ENCODE results near the gene RPL36A.

DNA sequence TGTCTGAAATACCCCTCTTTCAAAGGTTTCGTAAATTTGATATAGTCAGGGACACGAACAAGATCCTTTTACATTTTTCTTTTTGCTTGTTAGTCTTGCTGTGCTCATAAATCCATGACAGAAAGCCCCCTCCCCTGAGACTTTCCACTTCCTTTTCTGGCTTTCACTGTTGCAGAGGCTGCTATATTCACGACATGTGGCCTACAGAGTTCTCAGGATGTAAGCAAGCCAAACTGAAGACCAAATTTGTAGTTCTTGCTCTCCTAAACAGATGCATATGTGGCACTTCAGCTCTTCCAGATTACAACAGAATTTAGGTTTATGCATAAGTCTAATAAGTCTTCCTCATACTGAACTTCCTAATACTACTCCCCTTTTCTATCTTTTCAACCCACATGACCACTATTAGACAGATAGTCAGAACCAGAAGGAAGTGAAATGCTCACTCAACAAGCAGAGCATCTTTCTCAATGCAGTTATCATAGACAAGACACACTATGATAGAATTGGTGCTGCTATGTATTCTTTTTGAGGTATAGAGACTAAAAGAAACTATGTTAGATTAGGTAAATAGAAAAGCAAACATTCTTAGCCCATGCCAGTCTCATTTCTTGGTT, 19.8 kb upstream of the RPL36A start:
- TF ChIP-seq CBX3 (IDR thresholded peaks at IDR 0.05; ENCODE audit: borderline replicate concordance, low read depth), result no peak
- no peak for TF ChIP-seq RAD21 (IDR thresholded peaks at IDR 0.05; ENCODE audit: insufficient read depth, low read depth, low read length)
- TF ChIP-seq, protein P1, sequence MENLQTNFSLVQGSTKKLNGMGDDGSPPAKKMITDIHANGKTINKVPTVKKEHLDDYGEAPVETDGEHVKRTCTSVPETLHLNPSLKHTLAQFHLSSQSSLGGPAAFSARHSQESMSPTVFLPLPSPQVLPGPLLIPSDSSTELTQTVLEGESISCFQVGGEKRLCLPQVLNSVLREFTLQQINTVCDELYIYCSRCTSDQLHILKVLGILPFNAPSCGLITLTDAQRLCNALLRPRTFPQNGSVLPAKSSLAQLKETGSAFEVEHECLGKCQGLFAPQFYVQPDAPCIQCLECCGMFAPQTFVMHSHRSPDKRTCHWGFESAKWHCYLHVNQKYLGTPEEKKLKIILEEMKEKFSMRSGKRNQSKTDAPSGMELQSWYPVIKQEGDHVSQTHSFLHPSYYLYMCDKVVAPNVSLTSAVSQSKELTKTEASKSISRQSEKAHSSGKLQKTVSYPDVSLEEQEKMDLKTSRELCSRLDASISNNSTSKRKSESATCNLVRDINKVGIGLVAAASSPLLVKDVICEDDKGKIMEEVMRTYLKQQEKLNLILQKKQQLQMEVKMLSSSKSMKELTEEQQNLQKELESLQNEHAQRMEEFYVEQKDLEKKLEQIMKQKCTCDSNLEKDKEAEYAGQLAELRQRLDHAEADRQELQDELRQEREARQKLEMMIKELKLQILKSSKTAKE (IDR thresholded peaks at IDR 0.05; ENCODE audit: low read depth, poor library complexity, severe bottlenecking), result no peak
- TF ChIP-seq CHD2 (IDR thresholded peaks at IDR 0.05; ENCODE audit: borderline replicate concordance, low read depth, low read length), result no peak

All from GM12878 (cell line).